HUES48 (cell line): Measurements from ENCODE around the gene QKI.

Source experiments
- H3K27ac ChIP-seq: one replicate; pipeline ENCODE4 v1.7.0; 2013; ENCODE audit warnings: low read depth, low read length, inconsistent platforms
- H3K27me3 ChIP-seq: 2 replicates; pipeline ENCODE4 v1.6.1; 2013; ENCODE audit warnings: mild to moderate bottlenecking, low read length; ENCODE audit not compliant: control insufficient read depth, insufficient read depth
- H3K36me3 ChIP-seq: 2 replicates; pipeline ENCODE4 v1.6.1; 2013; ENCODE audit warnings: low read length; ENCODE audit not compliant: control insufficient read depth, insufficient read depth
- H3K4me1 ChIP-seq: 2 replicates; pipeline ENCODE4 v1.6.1; 2013; ENCODE audit warnings: mild to moderate bottlenecking, low read length; ENCODE audit not compliant: control insufficient read depth, insufficient read depth
- H3K4me3 ChIP-seq: 2 replicates; pipeline ENCODE4 v1.5.1; 2013; ENCODE audit warnings: mild to moderate bottlenecking, low read depth, low read length
- H3K9ac ChIP-seq: 2 replicates; pipeline ENCODE4 v1.6.1; 2013; ENCODE audit warnings: mild to moderate bottlenecking, low read depth, low read length, moderate library complexity
- H3K9me3 ChIP-seq: 2 replicates; pipeline ENCODE4 v1.6.1; 2013; ENCODE audit warnings: low read length; ENCODE audit not compliant: control insufficient read depth, insufficient read depth

The QKI gene

GRCh38 chr6:163504984-163505640 is 90.6 kb downstream of the QKI start:
- H3K4me3 ChIP-seq = no peak overlapping the region
- peaks cover 28% of the 10 kb centered on the region; the same call in 1 of the 2 replicates for H3K9me3 ChIP-seq
- H3K27me3 ChIP-seq = no peaks in the 10 kb centered on the region
- no peaks in the 10 kb centered on the region for H3K4me1 ChIP-seq
- no peak overlapping the region for H3K27ac ChIP-seq
- no peak overlapping the region for H3K9ac ChIP-seq
- H3K36me3 ChIP-seq = peaks cover 7% of the 10 kb centered on the region; the same call in 1 of the 2 replicates

GRCh38 chr6:163507965-163508364 is 93.4 kb downstream of the QKI start:
- Histone ChIP-seq H3K27me3 (no peaks in the 10 kb centered on the region), H3K4me1 (no peaks in the 10 kb centered on the region), H3K4me3 (no peak overlapping the region), H3K27ac (no peak overlapping the region), H3K36me3 (peaks cover 7% of the 10 kb centered on the region; the same call in 1 of the 2 replicates), H3K9me3 (peaks cover 28% of the 10 kb centered on the region; the same call in 1 of the 2 replicates), H3K9ac (no peak overlapping the region)

- H3K4me1 ChIP-seq = peaks cover 11% of the 10 kb centered on the region
- no peak overlapping the region for H3K9ac ChIP-seq
- H3K27ac ChIP-seq = no peak overlapping the region
- peaks cover 2% of the 10 kb centered on the region; the same call in 1 of the 2 replicates for H3K9me3 ChIP-seq
- no peak overlapping the region for H3K4me3 ChIP-seq
- no peaks in the 10 kb centered on the region for H3K36me3 ChIP-seq
- H3K27me3 ChIP-seq = no peaks in the 10 kb centered on the region
Observed at GRCh38 chr6:163513003-163513402, 98.5 kb downstream of the QKI start.

GRCh38 chr6:163513570-163514166 is 99.2 kb downstream of the QKI start:
- peaks cover 11% of the 10 kb centered on the region for H3K4me1 ChIP-seq
- H3K9ac ChIP-seq = no peak overlapping the region
- no peak overlapping the region for H3K4me3 ChIP-seq
- H3K9me3 ChIP-seq = no peaks in the 10 kb centered on the region
- H3K27me3 ChIP-seq = no peaks in the 10 kb centered on the region
- no peak overlapping the region for H3K27ac ChIP-seq
- H3K36me3 ChIP-seq = no peaks in the 10 kb centered on the region

- peaks cover 14% of the 10 kb centered on the region for H3K4me1 ChIP-seq
Observed at GRCh38 chr6:163516908-163517307, 102.4 kb downstream of the QKI start.

GRCh38 chr6:163520956-163521355 is 106.4 kb downstream of the QKI start:
- H3K36me3 ChIP-seq = no peaks in the 10 kb centered on the region
- no peaks in the 10 kb centered on the region for H3K27me3 ChIP-seq
- peaks cover 4% of the 10 kb centered on the region; the same call in 1 of the 2 replicates for H3K4me1 ChIP-seq
- H3K9me3 ChIP-seq = no peaks in the 10 kb centered on the region
- H3K9ac ChIP-seq = no peak overlapping the region
- H3K4me3 ChIP-seq = no peak overlapping the region
- H3K27ac ChIP-seq = no peak overlapping the region

More at GRCh38 chr6:163516908-163517307, 102.4 kb downstream of the QKI start:
- Histone ChIP-seq H3K4me3 (no peak overlapping the region), H3K36me3 (no peaks in the 10 kb centered on the region), H3K9ac (no peak overlapping the region), H3K9me3 (no peaks in the 10 kb centered on the region), H3K27me3 (no peaks in the 10 kb centered on the region), H3K27ac (no peak overlapping the region)

- no peaks in the 10 kb centered on the region for H3K36me3 ChIP-seq
Observed at GRCh38 chr6:163522033-163522432, 107.5 kb downstream of the QKI start.

GRCh38 chr6:163525926-163526325 is 111.4 kb downstream of the QKI start:
- no peaks in the 10 kb centered on the region for H3K27me3 ChIP-seq
- H3K4me3 ChIP-seq = no peak overlapping the region
- H3K36me3 ChIP-seq = no peaks in the 10 kb centered on the region
- H3K9me3 ChIP-seq = no peaks in the 10 kb centered on the region
- no peak overlapping the region for H3K9ac ChIP-seq
- H3K4me1 ChIP-seq = peaks cover 27% of the 10 kb centered on the region
- H3K27ac ChIP-seq = no peak overlapping the region

More at GRCh38 chr6:163522033-163522432, 107.5 kb downstream of the QKI start:
- no peaks in the 10 kb centered on the region for H3K27me3 ChIP-seq
- H3K9me3 ChIP-seq = no peaks in the 10 kb centered on the region
- H3K4me3 ChIP-seq = no peak overlapping the region
- no peak overlapping the region for H3K27ac ChIP-seq
- peaks cover 14% of the 10 kb centered on the region for H3K4me1 ChIP-seq
- H3K9ac ChIP-seq = no peak overlapping the region

- no peaks in the 10 kb centered on the region for H3K36me3 ChIP-seq
- H3K4me3 ChIP-seq = no peak overlapping the region
- H3K27me3 ChIP-seq = no peaks in the 10 kb centered on the region
- no peak overlapping the region for H3K9ac ChIP-seq
- H3K4me1 ChIP-seq = peaks cover 27% of the 10 kb centered on the region
- H3K9me3 ChIP-seq = no peaks in the 10 kb centered on the region
- H3K27ac ChIP-seq = no peak overlapping the region
Observed at GRCh38 chr6:163526346-163526745, 111.8 kb downstream of the QKI start.

- Histone ChIP-seq H3K27ac (no peak overlapping the region), H3K4me1 (peaks cover 25% of the 10 kb centered on the region; the same call in 1 of the 2 replicates), H3K27me3 (no peaks in the 10 kb centered on the region), H3K9me3 (no peaks in the 10 kb centered on the region), H3K4me3 (no peak overlapping the region), H3K36me3 (no peaks in the 10 kb centered on the region), H3K9ac (no peak overlapping the region)
Observed at GRCh38 chr6:163527291-163527690, 112.8 kb downstream of the QKI start.

GRCh38 chr6:163529605-163530004 is 115.1 kb downstream of the QKI start:
- H3K9me3 ChIP-seq = no peaks in the 10 kb centered on the region
- H3K27ac ChIP-seq = no peak overlapping the region

More at GRCh38 chr6:163529605-163530004, 115.1 kb downstream of the QKI start:
- H3K27me3 ChIP-seq = no peaks in the 10 kb centered on the region
- peaks cover 39% of the 10 kb centered on the region; the same call in 1 of the 2 replicates for H3K4me1 ChIP-seq
- H3K9ac ChIP-seq = no peak overlapping the region
- no peaks in the 10 kb centered on the region for H3K36me3 ChIP-seq
- H3K4me3 ChIP-seq = no peak overlapping the region
